HG03469 (cell line): Measurements from ENCODE around the gene DNAAF9.
"Not testable (repeated sequence)": the region's sequence is repeated elsewhere in the genome, so short reads cannot be mapped to it uniquely, and the experiment has no call there.

ENCODE experiments used
- ATAC-seq: cut with Tn5 transposase; IDR thresholded peaks from one replicate; pipeline ENCODE4 v1.9.1; 2021; ENCODE audit warnings: mild to moderate bottlenecking, moderate library complexity, moderate number of reproducible peaks; ENCODE audit not compliant: unreplicated experiment

Gene DNAAF9

GRCh38 chr20:3407040-3407770 is at the start of gene DNAAF9:
DNAAF9 (minus strand) TSS chr20:3407669; CDS start chr20:3407557, 112 bp downstream.
- no peak for ATAC-seq

GRCh38 chr20:3456648-3457047 is 49.2 kb upstream of the DNAAF9 start:
- no peak for ATAC-seq

- ATAC-seq, result no peak
Measured at GRCh38 chr20:3454831-3455230, 47.4 kb upstream of the DNAAF9 start.

GRCh38 chr20:3452690-3453089 is 45.2 kb upstream of the DNAAF9 start:
- ATAC-seq, result no peak

GRCh38 chr20:3452136-3452535 is 44.7 kb upstream of the DNAAF9 start:
- ATAC-seq, result no peak

- ATAC-seq, result no peak
Measured at GRCh38 chr20:3449319-3449718, 41.9 kb upstream of the DNAAF9 start.

DNA sequence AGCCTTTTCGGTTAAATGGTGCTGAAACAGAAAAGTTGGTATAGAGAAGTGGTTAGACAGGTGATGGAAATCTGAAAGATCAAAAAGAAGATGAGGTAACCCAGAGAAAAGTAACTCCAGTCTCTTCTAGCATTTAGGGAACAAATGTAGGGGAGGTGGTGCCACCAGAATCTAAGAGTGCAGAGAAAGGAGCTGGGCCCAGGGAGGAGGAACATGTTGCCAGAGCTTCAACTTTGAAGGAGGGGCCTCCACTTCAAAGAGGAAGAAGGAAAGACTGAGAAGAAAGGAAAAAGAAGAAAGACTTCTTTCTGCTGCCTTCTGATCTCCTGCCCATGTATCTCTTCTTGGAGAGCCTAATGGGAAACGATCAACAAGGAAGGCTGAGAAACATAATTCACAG is 39.9 kb upstream of the DNAAF9 start:
- ATAC-seq, result no peak

DNA sequence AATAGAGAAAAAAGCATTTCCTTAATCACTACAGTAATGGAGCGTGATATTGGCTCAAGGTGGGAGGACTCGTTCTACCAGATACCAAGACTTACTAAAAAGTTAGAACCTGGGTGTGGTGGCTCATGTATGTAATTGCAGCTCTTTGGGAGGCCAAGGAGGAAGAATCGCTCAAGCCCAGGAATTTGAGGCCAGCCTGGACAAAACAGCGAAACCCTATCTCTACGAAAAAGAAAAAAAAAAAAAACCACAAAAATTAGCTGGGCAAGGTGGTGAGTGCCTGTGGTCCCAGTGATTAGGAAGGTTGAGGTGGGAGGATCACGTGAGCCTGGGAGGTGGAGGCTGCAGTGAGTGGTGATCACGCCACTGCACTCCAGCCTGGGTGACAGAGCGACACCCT is 39.3 kb upstream of the DNAAF9 start:
- no peak for ATAC-seq

- no peak for ATAC-seq
Measured at GRCh38 chr20:3436864-3437574, 29.6 kb upstream of the DNAAF9 start.

- ATAC-seq, result no peak
Measured at GRCh38 chr20:3434232-3434631, 26.8 kb upstream of the DNAAF9 start.

DNA sequence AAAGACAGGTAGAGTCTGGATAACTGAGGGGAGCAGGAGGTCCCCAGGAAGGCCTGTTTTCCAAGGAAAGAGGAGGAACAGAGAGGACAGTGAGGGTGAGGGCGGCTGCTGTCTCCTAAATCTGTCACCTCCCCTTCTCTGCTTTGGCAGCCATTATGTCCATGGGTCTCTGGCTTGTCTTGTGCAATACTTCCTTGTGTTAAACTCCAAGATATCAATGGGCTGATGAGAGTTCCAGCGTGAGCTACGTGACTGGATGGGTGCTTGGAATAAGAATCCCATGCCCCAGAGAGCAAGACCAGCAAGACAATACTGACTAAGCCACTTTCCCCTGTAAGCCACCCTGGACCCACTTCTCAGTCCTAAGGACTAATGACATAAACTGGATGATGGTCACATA is 26.3 kb upstream of the DNAAF9 start:
- ATAC-seq, result no peak

GRCh38 chr20:3432844-3433243 is 25.4 kb upstream of the DNAAF9 start:
- no peak for ATAC-seq

GRCh38 chr20:3431109-3431508 is 23.6 kb upstream of the DNAAF9 start:
- no peak for ATAC-seq

DNA sequence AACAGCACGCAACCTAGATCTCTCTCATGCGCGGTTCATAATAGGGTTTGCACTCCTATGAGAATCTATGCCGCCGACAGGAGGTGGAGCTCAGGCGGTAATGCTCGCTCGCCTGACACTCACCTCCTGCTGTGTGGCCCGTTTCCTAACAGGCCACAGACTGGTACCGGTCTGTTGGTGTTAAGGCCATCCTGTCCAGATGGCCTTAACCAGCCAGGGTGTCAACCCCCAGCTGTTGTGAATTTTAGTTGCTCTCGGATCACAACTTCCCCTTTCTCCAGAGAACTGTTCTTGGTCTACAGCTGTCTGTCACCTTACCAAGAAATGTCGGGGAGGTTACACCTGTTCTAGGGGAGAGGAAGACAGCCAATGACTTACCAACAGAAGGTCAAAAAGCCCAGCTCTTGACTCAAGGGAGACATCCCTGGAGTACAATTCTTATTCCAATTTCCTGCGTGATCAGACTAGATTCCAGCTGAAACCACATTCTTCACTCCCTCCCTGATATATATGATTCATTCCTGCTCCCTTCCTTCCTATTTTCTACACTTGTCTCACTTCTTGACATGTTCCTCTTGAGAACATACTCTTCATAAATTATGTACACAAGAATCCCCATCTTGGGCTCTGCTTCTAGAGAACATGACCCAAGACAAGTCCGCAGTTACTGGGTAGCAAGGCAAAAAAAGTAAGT is 23.1 kb upstream of the DNAAF9 start:
- ATAC-seq, result peak; percentile 65

DNA sequence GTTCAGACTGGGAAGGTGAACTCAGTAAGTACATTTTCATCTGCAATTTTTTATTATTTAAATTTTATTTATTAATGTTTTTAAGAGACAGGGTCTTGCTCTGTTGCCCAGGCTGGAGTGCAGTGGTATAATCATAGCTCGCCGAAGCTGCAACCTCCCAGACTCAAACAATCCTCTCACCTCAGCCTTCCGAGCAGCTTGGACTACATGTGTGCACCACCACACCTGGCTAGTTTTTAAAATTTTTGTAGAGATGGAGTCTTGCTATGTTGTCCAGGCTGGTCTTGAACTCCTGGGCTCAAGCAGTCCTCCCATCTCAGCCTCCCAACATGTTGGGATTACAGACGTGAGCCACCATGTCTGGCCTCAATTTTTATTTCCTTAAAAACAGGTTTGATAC is 19.3 kb upstream of the DNAAF9 start:
- not testable (repeated sequence) for ATAC-seq

GRCh38 chr20:3423126-3423525 is 15.7 kb upstream of the DNAAF9 start:
- ATAC-seq, result no peak

GRCh38 chr20:3421985-3422384 is 14.5 kb upstream of the DNAAF9 start:
- ATAC-seq, result no peak

GRCh38 chr20:3420211-3420707 is 12.8 kb upstream of the DNAAF9 start:
- ATAC-seq, result peak; percentile 81

- ATAC-seq, result not testable (repeated sequence)
Measured at GRCh38 chr20:3418161-3418560, 10.7 kb upstream of the DNAAF9 start.

DNA sequence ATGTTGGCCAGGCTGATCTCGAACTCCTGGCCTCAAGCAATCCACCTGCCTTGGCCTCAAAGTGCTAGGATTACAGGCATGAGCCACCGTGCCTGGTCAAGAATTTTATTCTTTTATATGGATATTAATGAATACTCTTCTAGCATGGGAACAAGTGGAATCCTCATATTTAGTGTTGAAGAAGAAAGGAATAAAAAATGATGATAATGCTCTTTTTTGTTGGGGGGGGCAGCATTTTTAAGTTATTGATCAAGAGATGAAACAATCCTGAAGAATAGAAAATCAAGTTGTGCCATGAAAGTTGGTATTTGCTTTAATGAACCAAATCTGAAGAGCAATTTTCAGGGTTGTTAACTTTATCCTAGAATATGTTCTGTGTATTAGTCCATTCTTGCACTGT is 6.7 kb upstream of the DNAAF9 start:
- ATAC-seq, result no peak

- ATAC-seq, result no peak
Measured at GRCh38 chr20:3413393-3413889, 6.0 kb upstream of the DNAAF9 start.
